ENCODE results near the gene ZNF341.
A peak's percentile ranks its signal among the peaks of the same experiment; 100 is the strongest.

The ZNF341 gene

DNA sequence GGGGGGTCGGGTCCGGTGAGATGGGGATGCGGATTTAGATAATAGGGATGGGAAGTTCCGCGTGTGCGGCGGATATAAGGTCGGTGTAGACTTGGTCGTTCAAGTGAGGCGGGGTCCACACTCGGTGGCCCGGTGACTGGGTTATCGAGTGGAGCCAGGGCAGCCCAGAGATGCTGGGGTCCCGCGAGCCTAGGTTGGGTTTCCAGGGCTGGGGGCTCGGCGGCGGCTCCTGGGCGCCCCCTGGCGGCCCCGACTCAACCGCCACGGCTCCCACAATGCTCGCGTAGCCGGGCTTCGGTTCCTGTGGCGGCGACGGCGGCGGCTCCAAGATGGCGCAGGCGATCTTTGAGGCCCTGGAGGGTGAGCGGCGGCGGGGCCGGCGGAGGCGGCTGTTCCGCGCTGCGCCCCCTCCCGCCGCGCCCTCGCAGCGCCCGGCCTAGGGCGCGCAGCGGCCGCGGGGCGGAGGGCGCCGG is at the start of gene ZNF341:
Gene ZNF341, plus strand, starts transcription at position 304 of the 473 bp plus-strand sequence. Its CDS starts 26 bp downstream, at position 330.
- Mint-ChIP-seq H3K27ac (peak within 1 kb of the TSS; percentile 87), H3K36me3 (peaks cover 6% of the 10 kb centered on the region), H3K27me3 (no peaks in the 10 kb centered on the region), H3K4me3 (peak within 1 kb of the TSS; percentile 91), H3K4me1 (peaks cover 17% of the 10 kb centered on the region), H3K9me3 (peaks cover 5% of the 10 kb centered on the region)
- peak in 1 of 2 donors; percentile 95 for DNase-seq (ENCODE audit: low spot score in 2 of 2)
- ATAC-seq (ENCODE audit: low read depth), result peak; percentile 66

DNA sequence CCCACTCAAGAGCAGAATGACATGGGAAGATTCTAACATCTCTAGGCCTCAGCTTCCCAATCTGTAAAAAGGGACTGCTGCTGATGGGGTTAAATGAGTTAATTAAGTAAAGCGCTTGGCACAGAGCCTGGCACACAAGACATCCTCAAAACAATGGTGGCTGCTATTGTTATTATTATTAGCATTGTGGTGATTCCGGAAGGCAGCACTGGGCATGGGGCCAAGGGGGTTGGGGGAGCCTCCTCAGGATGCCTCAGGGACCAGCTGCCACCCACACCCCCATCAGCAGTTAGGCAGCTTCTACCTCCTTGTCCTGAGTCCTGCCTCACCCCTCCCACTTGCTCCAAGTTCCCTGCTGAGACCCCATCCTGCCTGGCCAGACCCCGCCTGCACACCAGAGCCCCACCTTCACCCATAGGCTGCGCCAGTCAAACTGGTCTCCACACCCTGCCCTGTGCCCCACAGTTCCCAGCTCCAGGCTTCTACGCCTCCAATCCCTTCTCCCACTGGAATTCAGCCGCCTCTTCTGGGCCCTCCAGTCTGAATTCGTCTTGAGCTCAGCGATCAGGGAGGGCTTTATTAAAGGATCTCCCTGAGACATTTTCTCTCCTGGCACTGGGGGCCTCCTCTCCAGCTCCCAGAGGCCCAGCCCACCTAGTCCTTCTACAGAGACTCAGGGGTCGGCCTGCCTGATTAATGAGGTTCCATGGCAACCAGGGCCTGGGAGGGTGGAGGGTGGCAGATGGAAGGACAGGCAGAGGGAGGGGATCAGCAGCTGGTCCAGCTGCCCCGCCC is 47.1 kb upstream of the ZNF341 start:
- H3K27me3 Mint-ChIP-seq, result no peaks in the 10 kb centered on the region
- H3K4me1 Mint-ChIP-seq, result peaks cover 26% of the 10 kb centered on the region
- no peak for ATAC-seq (ENCODE audit: low read depth)
- H3K27ac Mint-ChIP-seq, result peak overlapping the region; percentile 82
- peak overlapping the region; percentile 86 for H3K4me3 Mint-ChIP-seq
- no peak for DNase-seq (ENCODE audit: low spot score in 2 of 2)
- no peaks in the 10 kb centered on the region for H3K9me3 Mint-ChIP-seq
- no peaks in the 10 kb centered on the region for H3K36me3 Mint-ChIP-seq

DNA sequence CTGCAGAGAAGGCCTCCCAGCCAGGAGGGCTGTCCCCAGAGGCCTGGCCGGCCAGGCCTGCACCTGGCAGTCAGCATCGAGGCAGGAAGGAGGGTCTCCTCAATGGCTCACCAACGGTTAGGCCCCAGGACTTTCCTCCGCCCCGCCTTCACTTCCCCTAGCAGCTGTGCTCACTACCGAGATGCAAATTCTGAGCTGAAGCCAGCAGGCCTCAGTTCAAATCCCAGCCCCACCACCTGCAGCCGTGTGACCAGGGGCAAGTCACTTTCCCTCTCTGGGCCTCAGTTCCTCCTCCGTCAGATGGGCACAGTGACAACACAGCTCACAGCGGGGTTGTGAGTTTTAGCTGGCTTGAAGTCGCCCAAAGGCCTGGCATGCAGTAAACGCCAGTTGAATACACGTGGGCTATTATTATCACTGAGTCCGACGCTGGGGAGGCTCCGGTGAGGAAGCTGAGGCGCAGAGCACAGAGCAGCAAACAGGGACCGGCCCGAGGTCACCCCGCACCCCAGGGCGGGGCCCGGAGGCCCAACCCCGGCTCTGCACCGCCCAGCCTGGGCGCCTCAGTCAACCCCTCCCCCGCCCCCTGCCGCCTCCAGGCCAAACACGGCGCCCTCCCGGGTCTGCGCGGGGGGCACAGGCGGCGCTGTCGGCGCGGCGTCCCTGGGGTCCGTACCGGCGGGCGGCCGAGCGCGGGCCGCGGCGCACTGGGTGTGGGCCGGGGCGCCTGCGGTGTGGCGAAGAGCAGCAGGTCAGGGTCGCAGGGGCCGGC is 46.3 kb upstream of the ZNF341 start:
- ATAC-seq (ENCODE audit: low read depth), result peak; percentile 57
- H3K36me3 Mint-ChIP-seq, result no peaks in the 10 kb centered on the region
- H3K4me1 Mint-ChIP-seq, result peaks cover 23% of the 10 kb centered on the region
- H3K4me3 Mint-ChIP-seq, result peak overlapping the region; percentile 86
- H3K9me3 Mint-ChIP-seq, result no peaks in the 10 kb centered on the region
- H3K27me3 Mint-ChIP-seq, result no peaks in the 10 kb centered on the region
- peak; percentile 53 to 54 for DNase-seq (ENCODE audit: low spot score in 2 of 2)
- peak overlapping the region; percentile 82 for H3K27ac Mint-ChIP-seq

DNA sequence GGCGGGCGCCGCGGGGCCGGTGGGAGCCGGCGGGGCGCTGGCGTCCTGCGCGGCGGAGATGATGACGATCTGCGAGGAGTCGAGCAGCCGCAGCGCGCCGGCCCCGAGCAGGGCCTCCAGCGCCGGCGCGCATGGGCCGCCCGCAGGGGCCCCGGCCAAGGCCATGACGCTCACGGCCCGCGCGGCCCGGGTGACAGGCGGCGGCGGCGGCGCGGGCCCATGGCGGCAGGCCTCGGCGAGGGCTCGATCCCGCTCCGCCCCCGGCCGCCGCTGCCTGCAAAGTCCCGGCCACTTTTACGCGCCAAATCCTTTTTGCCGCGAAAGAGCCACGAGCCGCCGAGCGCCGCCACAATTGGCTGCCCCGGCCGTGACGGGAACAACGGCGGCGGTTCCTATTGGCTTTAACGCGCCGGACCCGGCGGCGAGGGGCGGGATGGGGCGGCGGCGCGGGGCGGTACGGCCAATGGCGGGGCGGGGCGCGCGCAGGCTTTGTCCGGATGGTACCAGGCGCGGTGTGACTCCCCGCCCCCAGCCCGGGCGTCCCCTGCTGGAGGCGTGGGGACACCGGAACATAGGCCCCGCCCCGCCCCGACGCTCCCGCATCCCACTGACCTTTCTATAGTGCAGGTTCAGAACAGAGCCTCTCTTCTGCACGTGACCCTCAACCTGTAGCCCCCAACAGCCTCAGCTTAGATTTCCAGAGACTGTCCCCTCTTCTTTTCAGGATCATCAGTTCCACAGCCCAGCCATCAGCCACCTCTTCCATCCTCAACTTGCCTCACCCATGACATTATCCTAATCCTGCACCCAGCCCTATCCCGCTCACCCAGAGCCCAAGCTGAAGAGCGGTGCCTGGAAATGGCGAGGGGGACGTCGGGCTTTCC is 45.5 kb upstream of the ZNF341 start, which contains the start of gene E2F1:
Gene E2F1, minus strand, starts transcription at position 286 of the 884 bp plus-strand sequence. Its CDS starts 121 bp downstream, at position 165.
- Mint-ChIP-seq H3K27ac (peak within 1 kb of the TSS; percentile 82), H3K27me3 (no peaks in the 10 kb centered on the region), H3K4me1 (peaks cover 22% of the 10 kb centered on the region), H3K4me3 (peak within 1 kb of the TSS; percentile 86), H3K9me3 (no peaks in the 10 kb centered on the region), H3K36me3 (no peaks in the 10 kb centered on the region)
- ATAC-seq (ENCODE audit: low read depth) (peak; percentile 91), DNase-seq (ENCODE audit: low spot score in 2 of 2) (peak; percentile 92 to 94)

DNA sequence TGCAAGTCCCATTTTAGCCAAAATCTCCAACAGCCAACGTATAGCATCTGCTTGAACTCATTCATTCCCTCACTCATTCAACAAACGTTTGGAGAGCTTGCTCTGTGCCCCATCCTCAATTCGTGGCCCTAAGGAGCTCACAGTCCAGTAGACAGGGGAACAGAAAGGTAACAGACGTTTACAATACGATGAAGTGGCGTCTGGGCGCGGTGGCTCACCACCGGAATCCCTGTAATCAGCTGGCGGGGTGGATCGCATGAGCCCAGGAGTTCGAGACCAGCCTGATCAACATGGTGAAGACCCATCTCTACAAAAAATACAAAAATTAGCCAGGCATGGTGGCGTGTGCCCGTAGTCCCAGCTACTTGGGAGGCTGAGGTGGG is 44.8 kb upstream of the ZNF341 start:
- ATAC-seq (ENCODE audit: low read depth) (no peak), DNase-seq (ENCODE audit: low spot score in 2 of 2) (no peak)
- no peaks in the 10 kb centered on the region for H3K9me3 Mint-ChIP-seq
- H3K4me1 Mint-ChIP-seq, result peaks cover 20% of the 10 kb centered on the region
- no peak overlapping the region for H3K27ac Mint-ChIP-seq
- no peaks in the 10 kb centered on the region for H3K36me3 Mint-ChIP-seq
- peak overlapping the region; percentile 86 for H3K4me3 Mint-ChIP-seq
- H3K27me3 Mint-ChIP-seq, result no peaks in the 10 kb centered on the region

DNA sequence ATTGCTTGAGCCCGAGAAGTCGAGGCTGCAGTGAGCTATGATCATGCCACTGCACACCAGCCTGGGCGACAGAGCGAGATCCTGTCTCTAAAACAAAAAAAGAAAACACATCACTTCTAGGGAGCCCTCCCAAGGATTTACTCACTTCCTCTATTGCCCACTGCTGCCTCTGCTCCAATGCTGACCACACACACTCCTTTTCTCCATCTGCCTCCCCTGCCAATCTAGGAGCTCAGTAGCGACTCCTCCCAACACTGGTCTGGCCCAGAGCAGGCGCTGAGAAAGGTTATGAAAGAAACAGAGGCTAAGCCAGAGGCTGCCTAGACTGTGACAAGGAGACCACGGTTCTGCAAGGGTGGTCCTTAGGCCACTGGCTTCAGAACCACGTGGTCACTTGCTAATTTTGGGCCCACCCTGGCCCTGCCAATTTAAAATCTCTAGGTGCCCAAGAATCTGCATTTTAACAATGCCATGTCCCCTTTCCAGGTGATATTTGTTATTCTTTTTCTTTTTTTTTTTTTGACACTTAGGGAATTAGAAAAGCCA is 44.4 kb upstream of the ZNF341 start:
- Mint-ChIP-seq H3K4me1 (peaks cover 19% of the 10 kb centered on the region), H3K36me3 (no peaks in the 10 kb centered on the region), H3K27ac (no peak overlapping the region), H3K4me3 (peak overlapping the region; percentile 86), H3K27me3 (no peaks in the 10 kb centered on the region), H3K9me3 (no peaks in the 10 kb centered on the region)
- DNase-seq (ENCODE audit: low spot score in 2 of 2) (no peak), ATAC-seq (ENCODE audit: low read depth) (no peak)

DNA sequence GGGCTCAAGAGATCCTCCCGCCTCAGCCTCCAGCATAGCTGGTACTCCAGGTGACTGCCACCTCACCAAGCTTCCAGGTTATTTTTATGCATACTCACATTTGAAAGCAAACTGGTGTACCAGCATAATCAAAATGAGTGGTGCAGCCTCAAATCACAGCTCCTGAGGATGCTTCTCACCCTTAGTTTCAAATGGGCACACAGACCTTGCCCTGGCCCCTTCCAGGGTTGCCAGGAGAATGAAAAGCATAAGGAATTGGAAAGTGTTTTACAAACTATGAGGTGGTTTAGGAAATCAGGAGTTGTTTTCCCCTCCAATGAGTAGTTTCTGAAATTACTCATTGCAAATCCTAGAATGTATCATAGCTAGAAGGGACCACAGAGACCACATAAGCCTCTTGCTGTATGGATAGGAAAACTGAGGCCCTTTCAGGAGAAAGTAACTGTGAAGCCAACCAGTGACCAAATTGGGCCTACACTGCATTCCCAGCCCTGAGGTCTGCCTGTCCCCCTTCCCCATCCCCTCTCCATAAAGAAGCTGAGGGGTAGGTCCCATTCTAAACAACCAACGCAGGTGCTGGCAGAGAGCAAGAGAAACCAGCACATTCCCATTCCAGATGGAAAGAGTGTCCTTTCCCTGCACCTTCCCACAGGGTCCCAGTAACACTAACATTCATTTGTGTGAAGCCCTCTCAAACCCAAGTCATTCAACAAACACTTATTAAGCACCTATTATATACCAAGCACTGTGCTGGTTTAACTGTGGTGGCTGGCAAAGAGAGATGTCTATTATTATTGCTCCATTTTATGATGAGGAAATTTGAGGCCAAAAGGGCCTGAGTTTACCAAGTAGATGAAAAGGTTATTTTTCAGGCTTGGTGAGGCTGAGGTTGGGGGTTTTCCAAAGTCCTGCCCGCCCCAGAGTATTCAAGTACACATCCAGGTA is 43.5 kb upstream of the ZNF341 start:
- ATAC-seq (ENCODE audit: low read depth), result no peak
- no peak for DNase-seq (ENCODE audit: low spot score in 2 of 2)
- Mint-ChIP-seq H3K4me3 (no peak overlapping the region), H3K4me1 (peaks cover 19% of the 10 kb centered on the region), H3K9me3 (no peaks in the 10 kb centered on the region), H3K27me3 (no peaks in the 10 kb centered on the region), H3K36me3 (no peaks in the 10 kb centered on the region), H3K27ac (no peak overlapping the region)

DNA sequence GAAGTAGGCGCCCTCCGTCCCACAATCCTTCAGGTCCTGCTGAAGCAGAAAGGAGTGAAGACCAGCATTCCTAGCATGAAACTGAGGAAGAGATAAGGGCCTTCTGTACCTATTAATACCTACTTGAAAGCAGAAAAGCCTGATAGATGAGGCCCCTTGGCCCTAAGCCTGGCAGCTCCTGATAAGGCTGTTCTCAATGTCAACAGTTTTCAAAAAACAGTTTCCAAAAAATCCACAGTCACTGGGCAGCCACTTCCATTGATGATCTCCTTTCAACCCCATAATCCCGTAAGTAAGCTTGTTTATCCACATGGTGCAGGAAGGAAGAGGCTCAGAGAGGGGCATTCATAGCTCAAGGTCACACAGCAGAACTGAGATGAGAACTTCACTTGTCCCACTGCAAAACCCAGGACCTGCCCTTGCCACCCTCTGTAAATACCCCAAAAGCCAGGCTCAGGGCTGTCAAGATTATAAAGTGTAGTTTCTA is 42.8 kb upstream of the ZNF341 start:
- ATAC-seq (ENCODE audit: low read depth), result no peak
- H3K4me1 Mint-ChIP-seq, result peaks cover 19% of the 10 kb centered on the region
- no peaks in the 10 kb centered on the region for H3K9me3 Mint-ChIP-seq
- H3K4me3 Mint-ChIP-seq, result no peak overlapping the region
- no peak for DNase-seq (ENCODE audit: low spot score in 2 of 2)
- H3K36me3 Mint-ChIP-seq, result no peaks in the 10 kb centered on the region
- no peak overlapping the region for H3K27ac Mint-ChIP-seq
- H3K27me3 Mint-ChIP-seq, result no peaks in the 10 kb centered on the region

DNA sequence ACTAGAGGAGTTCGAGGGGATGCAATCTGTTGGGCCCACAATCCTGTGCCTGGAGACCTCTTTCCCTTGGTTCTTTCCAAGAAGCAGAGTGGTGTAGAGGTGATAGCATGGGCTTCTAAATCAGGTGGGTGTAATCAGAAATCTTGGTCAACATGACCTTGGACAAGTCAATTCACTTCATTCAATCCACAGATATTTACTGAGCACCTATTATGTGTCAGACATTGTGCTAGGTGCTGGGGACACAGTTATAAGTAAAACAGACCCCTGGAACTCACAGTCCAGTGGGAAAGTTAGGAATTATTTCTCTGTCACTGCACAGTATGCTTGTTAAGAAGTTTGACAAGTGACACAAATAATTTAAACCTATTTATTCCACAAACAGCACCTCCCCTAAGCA is 42.3 kb upstream of the ZNF341 start:
- no peak overlapping the region for H3K4me3 Mint-ChIP-seq
- ATAC-seq (ENCODE audit: low read depth) (no peak), DNase-seq (ENCODE audit: low spot score in 2 of 2) (no peak)
- H3K36me3 Mint-ChIP-seq, result no peaks in the 10 kb centered on the region
- H3K27ac Mint-ChIP-seq, result no peak overlapping the region
- no peaks in the 10 kb centered on the region for H3K27me3 Mint-ChIP-seq
- H3K4me1 Mint-ChIP-seq, result peaks cover 19% of the 10 kb centered on the region
- no peaks in the 10 kb centered on the region for H3K9me3 Mint-ChIP-seq

DNA sequence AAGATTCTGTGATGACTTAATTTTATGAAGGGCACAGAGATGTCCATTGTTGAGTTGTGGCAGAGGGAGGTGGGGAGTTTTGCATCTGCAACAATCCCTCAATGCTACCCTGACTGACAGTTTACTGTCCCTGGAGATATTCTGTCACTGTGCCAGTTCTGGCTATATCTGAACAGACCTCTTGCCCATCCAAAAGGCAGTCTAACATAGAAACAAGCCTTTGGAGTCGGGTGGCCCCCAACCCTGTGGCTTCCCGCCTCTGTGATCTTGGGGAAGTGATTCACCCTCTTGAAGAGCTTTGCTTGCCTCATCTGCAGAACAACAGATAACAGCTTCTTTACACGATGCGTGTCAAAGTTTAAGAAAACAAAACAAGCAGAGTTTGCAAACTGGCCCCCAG is 41.8 kb upstream of the ZNF341 start:
- Mint-ChIP-seq H3K4me1 (peaks cover 15% of the 10 kb centered on the region), H3K4me3 (no peak overlapping the region), H3K36me3 (no peaks in the 10 kb centered on the region), H3K27ac (no peak overlapping the region), H3K27me3 (no peaks in the 10 kb centered on the region), H3K9me3 (no peaks in the 10 kb centered on the region)
- ATAC-seq (ENCODE audit: low read depth), result no peak
- no peak for DNase-seq (ENCODE audit: low spot score in 2 of 2)

DNA sequence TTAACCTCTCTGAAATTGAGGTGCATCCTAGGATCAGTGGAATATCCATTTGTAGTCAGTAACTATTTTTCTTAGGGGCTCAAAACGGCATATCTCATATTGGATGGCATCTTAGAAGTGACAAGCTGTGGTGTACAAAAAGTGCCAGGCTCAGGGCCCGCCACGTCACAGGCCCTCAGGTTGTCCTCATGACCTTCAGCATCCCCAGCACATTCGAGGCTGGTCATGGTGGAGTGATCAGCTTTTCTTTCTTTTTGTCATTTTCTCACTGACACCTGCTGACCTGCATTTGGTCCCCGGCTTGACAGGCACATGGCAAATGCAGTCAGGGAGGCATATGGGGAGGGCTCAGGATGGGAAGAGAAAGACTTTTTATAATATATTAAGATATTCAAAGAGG is 38.5 kb upstream of the ZNF341 start:
- H3K4me1 Mint-ChIP-seq, result peaks cover 3% of the 10 kb centered on the region
- H3K27me3 Mint-ChIP-seq, result no peaks in the 10 kb centered on the region
- no peak for DNase-seq (ENCODE audit: low spot score in 2 of 2)
- peaks cover under 1% of the 10 kb centered on the region for H3K36me3 Mint-ChIP-seq
- no peak overlapping the region for H3K4me3 Mint-ChIP-seq
- H3K27ac Mint-ChIP-seq, result no peak overlapping the region
- no peak for ATAC-seq (ENCODE audit: low read depth)
- no peaks in the 10 kb centered on the region for H3K9me3 Mint-ChIP-seq

DNA sequence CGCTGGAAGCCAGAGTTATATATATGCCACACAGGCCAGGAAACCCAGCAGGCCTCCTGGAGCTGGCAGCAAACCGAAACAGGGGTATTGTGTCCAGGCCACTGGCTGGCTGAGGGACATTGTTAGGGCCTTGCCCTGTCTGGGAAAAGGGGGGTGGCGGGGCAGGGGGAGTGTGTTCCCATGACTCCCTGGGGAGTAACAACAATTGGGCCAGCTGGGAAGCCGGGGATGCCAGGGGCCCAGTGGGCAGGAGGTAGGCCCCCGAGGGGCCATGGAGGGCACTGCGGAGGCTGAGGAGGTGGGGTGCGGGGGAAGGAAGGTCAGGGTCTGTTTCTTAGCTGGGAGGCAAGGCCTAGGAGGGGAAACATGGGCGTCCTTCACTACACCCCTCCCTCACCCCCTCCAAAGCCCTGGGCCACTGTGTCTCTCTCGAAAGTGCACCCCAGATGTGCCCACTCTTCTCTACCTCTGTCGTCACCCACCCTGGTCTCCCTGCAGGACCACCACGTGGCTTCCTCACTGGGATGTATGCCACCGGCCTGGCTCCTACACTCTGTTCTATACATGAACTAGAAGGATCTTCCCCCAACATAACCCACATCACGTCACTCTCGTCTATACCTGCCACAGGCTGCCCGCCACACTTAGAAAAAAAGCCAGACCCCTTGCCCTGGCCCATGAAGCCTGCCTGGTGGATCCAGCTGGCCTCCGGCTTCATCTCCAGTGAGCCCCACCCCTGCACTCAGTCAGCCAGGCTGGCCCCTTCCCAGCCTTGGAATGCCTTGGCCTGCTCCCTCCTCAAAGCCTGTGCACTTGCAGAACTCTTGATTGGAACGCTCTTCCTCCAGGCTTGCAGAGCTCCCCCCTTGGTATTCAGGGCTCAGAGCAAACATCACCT is 37.8 kb upstream of the ZNF341 start:
- peaks cover 2% of the 10 kb centered on the region for H3K9me3 Mint-ChIP-seq
- no peaks in the 10 kb centered on the region for H3K27me3 Mint-ChIP-seq
- no peak for ATAC-seq (ENCODE audit: low read depth)
- H3K4me3 Mint-ChIP-seq, result no peak overlapping the region
- peaks cover 3% of the 10 kb centered on the region for H3K4me1 Mint-ChIP-seq
- no peak overlapping the region for H3K27ac Mint-ChIP-seq
- no peak for DNase-seq (ENCODE audit: low spot score in 2 of 2)
- H3K36me3 Mint-ChIP-seq, result peaks cover 2% of the 10 kb centered on the region

All from memory B cell (primary cell).